Measurements from ENCODE around the gene CSMD2.

DNA sequence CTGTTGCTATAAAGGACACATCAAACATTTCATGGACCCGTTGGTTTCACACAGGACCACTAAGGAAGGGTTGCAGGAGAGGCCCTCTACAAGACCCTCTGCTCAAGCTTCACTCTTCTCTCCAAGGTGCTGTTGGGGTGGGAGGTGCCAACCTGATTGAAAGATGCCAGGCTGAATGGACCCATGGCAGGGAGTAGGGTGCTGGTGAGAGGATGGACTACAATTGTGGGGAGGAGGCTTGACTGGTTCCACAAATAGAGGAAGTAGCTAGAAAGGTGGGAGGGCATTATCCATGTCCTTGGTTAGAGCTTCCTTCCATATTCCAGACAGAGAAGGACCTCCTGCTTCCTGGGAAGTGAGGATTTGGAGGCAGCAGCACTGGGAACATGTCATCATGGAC is 468.7 kb downstream of the CSMD2 start:
- TF ChIP-seq POLR2A (IDR thresholded peaks at IDR 0.05; ENCODE audit: low read depth, low read length) (no peak), POLR2AphosphoS5 (IDR thresholded peaks at IDR 0.05; ENCODE audit: low read depth, low read length) (no peak), TAF1 (IDR thresholded peaks at IDR 0.05; ENCODE audit: borderline replicate concordance, low read depth, low read length) (no peak)

Data from GM12892 (cell line).